Fibroblast of lung (primary cell): ENCODE results near the gene MAPKBP1. TPM values are rescaled to one million over a fixed set of nuclear protein-coding genes. Genes with fewer than 3 reads are reported as not detected.

ENCODE experiments used
- DNase-seq, 2 donors: peaks; one replicate each; pipeline versions ENCODE4 v3.0.0 to v3.0.0-alpha.2; 2010; ENCODE audit warnings: low read depth in 2 of 2
- H2AFZ ChIP-seq: 2 replicates; pipeline ENCODE4 v1.5.1; 2012; ENCODE audit warnings: low read length, control low read depth, inconsistent platforms
- H3K27ac ChIP-seq: 2 replicates; pipeline ENCODE4 v1.5.1; 2011; ENCODE audit warnings: low read length, control low read depth; ENCODE audit not compliant: insufficient read depth
- H3K27me3 ChIP-seq: 2 replicates; pipeline ENCODE4 v1.5.1; 2011; ENCODE audit warnings: mild to moderate bottlenecking, low read length; ENCODE audit not compliant: control insufficient read depth, insufficient read depth
- H3K36me3 ChIP-seq: 2 replicates; pipeline ENCODE4 v1.5.1; 2011; ENCODE audit warnings: low read length; ENCODE audit not compliant: control insufficient read depth, insufficient read depth
- H3K4me1 ChIP-seq: 2 replicates; pipeline ENCODE4 v1.5.1; 2011; ENCODE audit warnings: low read length; ENCODE audit not compliant: control insufficient read depth, insufficient read depth; ENCODE audit errors: extremely low read depth
- H3K4me2 ChIP-seq: 2 replicates; pipeline ENCODE4 v1.5.1; 2011; ENCODE audit warnings: low read length, control low read depth; ENCODE audit not compliant: insufficient read depth; ENCODE audit errors: extremely low read depth
- H3K4me3 ChIP-seq, 4 experiments: fragments of 200-600 bp in 1 of 4; sonication (generic) in 1 of 4; replicated peaks in 1 of 4; 2 replicates each; pipeline ENCODE4 v1.5.1; 2011 to 2016; ENCODE audit warnings: low read length in 4 of 4, low read depth in 3 of 4, mild to moderate bottlenecking in 3 of 4, control low read depth in 2 of 4, inconsistent platforms in 1 of 4, mixed read lengths in 1 of 4; ENCODE audit not compliant: insufficient read depth in 1 of 4; ENCODE audit errors: control extremely low read depth in 1 of 4
- H3K79me2 ChIP-seq: 2 replicates; pipeline ENCODE4 v1.5.1; 2012; ENCODE audit warnings: mild to moderate bottlenecking, low read length, inconsistent platforms; ENCODE audit not compliant: control insufficient read depth, insufficient read depth
- H3K9ac ChIP-seq: 2 replicates; pipeline ENCODE4 v1.5.1; 2011; ENCODE audit warnings: mild to moderate bottlenecking, low read length, control low read depth; ENCODE audit not compliant: insufficient read depth
- H3K9me3 ChIP-seq: 2 replicates; pipeline ENCODE4 v1.5.1; 2012; ENCODE audit warnings: low read depth, low read length; ENCODE audit not compliant: control insufficient read depth, insufficient read depth
- H4K20me1 ChIP-seq: 2 replicates; pipeline ENCODE4 v1.5.1; 2011; ENCODE audit warnings: low read length; ENCODE audit not compliant: control insufficient read depth, insufficient read depth; ENCODE audit errors: extremely low read depth
- EZH2 ChIP-seq: IDR thresholded peaks from 2 replicates; pipeline ENCODE4 v1.5.1; 2012; ENCODE audit warnings: low read length, control low read depth, mild to moderate bottlenecking; ENCODE audit errors: missing control alignments
- polyA plus RNA-seq, 2 donors: library from polyadenylated mRNA; depleted of rRNA in 1 of 2; stranded (reverse) in 1 of 2; unstranded in 1 of 2; fragments of >200 nt; gene quantifications; 2 replicates each; pipeline ENCODE4 v1.2.1, GENCODE V29; 2011 to 2012; ENCODE audit warnings: missing spikeins in 1 of 2
- total RNA-seq: library from RNA; depleted of rRNA; stranded (reverse); fragments of >200 nt; gene quantifications from 2 replicates; pipeline ENCODE4 v1.2.1, GENCODE V29; 2014
- TF ChIP-seq, protein P1 (sequence below), 2 donors: IDR thresholded peaks in 1 of 2; conservative IDR thresholded peaks in 1 of 2; 1 replicate in 1 of 2; 2 replicates in 1 of 2; pipeline ENCODE4 v1.5.1; 2011 to 2012; ENCODE audit warnings: low read length in 2 of 2, control low read depth in 1 of 2, inconsistent platforms in 1 of 2, low read depth in 1 of 2, mild to moderate bottlenecking in 1 of 2

Gene MAPKBP1
- total and polyA plus RNA-seq, 2 donors (not counting 1 experiment from before 2014, with no cell fraction given) = 2.8 to 20.8 TPM

DNA sequence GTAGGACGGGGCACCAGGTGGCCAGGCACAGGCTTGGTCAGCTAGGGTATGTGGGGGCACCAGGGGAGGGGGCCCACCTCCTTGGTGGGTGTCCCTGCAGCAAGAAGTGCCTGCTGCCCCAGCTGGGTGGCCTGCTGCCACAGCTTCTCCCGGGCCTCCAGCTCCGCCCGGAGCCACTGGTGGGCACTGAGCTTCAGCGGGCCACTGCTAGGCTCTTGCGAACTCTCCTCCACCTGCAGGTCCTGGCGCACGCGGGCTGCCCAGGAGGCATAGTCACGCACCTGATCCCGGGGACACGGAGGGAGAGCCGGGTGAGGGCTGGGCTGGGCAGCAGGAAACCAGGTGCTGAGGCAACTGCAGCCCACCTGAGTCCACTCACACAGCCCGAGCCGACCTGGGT, 94.0 kb downstream of the MAPKBP1 start:
- Histone ChIP-seq H3K36me3 (no peaks in the 10 kb centered on the region), H3K9ac (no peak overlapping the region), H3K27me3 (no peaks in the 10 kb centered on the region), H4K20me1 (no peaks in the 10 kb centered on the region), H3K9me3 (no peaks in the 10 kb centered on the region), H3K4me3 (no peak overlapping the region), H3K4me1 (peaks cover 6% of the 10 kb centered on the region), H2AFZ (no peak overlapping the region), H3K79me2 (no peaks in the 10 kb centered on the region), H3K4me2 (no peak overlapping the region), H3K27ac (no peak overlapping the region)
- TF ChIP-seq, protein P1, sequence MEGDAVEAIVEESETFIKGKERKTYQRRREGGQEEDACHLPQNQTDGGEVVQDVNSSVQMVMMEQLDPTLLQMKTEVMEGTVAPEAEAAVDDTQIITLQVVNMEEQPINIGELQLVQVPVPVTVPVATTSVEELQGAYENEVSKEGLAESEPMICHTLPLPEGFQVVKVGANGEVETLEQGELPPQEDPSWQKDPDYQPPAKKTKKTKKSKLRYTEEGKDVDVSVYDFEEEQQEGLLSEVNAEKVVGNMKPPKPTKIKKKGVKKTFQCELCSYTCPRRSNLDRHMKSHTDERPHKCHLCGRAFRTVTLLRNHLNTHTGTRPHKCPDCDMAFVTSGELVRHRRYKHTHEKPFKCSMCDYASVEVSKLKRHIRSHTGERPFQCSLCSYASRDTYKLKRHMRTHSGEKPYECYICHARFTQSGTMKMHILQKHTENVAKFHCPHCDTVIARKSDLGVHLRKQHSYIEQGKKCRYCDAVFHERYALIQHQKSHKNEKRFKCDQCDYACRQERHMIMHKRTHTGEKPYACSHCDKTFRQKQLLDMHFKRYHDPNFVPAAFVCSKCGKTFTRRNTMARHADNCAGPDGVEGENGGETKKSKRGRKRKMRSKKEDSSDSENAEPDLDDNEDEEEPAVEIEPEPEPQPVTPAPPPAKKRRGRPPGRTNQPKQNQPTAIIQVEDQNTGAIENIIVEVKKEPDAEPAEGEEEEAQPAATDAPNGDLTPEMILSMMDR (conservative IDR thresholded peaks at IDR 0.05 in 1 of 2, IDR thresholded peaks at IDR 0.05 in 1 of 2; ENCODE audit: low read depth in 1 of 2, low read length in 2 of 2) = no peak
- no peak for TF ChIP-seq EZH2
- no peak for DNase-seq

DNA sequence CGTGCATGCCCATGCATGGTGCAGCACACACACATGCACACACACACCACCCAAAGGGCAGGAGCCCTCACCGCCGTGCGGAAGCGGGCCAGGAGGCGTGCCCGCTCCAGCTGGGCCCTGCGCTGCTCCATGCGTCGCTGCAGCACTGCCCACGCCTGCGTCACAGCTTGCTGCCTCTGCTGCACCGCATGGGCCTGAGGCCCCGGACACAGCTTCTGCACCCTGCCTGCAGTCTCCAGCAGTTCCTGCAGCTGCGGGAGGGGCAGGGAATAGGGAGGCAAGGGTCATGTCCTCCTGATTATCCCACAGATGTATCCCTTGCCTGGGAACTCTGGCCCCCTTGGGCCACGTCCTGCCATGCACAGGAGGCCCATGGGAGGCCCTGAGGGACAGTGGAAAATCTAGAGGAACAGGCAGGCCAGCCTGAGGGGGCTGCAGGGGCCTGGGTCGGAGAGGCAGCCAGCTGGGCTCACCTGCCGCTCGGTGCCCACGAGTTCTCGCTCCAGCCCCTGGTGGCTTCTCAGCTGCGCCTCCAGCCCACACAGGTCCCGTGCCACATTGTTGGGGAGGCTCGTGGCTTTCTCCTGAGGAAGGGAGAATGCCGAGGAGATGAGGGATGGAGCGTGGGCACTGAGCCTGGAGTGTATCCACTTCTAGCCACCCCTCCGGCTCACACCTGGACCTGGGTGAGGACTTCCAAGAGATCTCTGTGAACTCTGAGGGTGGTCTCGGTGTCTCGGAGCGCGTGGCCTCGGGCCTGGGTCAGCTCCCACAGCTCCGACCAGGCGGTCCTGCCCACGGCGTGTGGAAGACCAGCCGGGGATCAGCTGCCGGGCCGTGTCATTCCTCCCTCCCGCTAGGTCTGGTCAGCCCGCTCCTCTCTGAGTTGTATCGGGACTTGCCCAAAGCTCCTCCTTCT, 95.7 kb downstream of the MAPKBP1 start:
- DNase-seq = no peak
- H3K36me3 ChIP-seq = no peaks in the 10 kb centered on the region
- no peaks in the 10 kb centered on the region for H3K27me3 ChIP-seq
- H3K4me3 ChIP-seq = no peak overlapping the region
- H3K9ac ChIP-seq = no peak overlapping the region
- H2AFZ ChIP-seq = no peak overlapping the region
- H3K4me1 ChIP-seq = peaks cover 6% of the 10 kb centered on the region
- no peaks in the 10 kb centered on the region for H3K9me3 ChIP-seq
- no peak overlapping the region for H3K4me2 ChIP-seq
- TF ChIP-seq EZH2 = no peak
- TF ChIP-seq, protein P1 (conservative IDR thresholded peaks at IDR 0.05 in 1 of 2, IDR thresholded peaks at IDR 0.05 in 1 of 2; ENCODE audit: low read depth in 1 of 2, low read length in 2 of 2) = no peak
- no peaks in the 10 kb centered on the region for H3K79me2 ChIP-seq
- H3K27ac ChIP-seq = no peak overlapping the region
- no peaks in the 10 kb centered on the region for H4K20me1 ChIP-seq

DNA sequence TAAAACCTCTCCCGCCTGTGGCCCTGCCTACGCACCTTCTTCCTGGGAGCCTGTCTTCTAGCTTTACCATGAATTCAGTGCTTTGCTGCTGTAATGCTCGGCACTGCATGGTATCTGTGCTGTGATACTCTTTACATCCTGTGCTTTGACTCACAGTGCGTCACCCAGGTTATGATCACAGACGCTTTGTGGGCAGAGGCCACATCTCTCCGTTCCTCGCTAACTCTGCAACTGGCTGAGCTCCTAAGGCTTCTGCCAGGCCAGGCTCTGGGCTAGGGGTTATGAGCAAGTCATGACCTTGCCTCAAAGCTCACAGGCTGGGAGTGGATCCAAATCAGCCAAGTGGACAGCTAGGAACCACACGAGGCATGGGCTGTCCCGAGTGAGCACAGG, 96.4 kb downstream of the MAPKBP1 start:
- Histone ChIP-seq H3K9ac (no peak overlapping the region), H4K20me1 (no peaks in the 10 kb centered on the region), H3K4me3 (no peak overlapping the region), H3K27me3 (no peaks in the 10 kb centered on the region), H2AFZ (no peak overlapping the region), H3K4me1 (peaks cover 6% of the 10 kb centered on the region), H3K79me2 (no peaks in the 10 kb centered on the region), H3K27ac (no peak overlapping the region), H3K4me2 (no peak overlapping the region), H3K9me3 (no peaks in the 10 kb centered on the region), H3K36me3 (no peaks in the 10 kb centered on the region)
- peak; percentile 80 for DNase-seq
- no peak for TF ChIP-seq EZH2
- TF ChIP-seq, protein P1 (conservative IDR thresholded peaks at IDR 0.05 in 1 of 2, IDR thresholded peaks at IDR 0.05 in 1 of 2; ENCODE audit: low read depth in 1 of 2, low read length in 2 of 2) = no peak
